Limb (tissue), 2 donors: Measurements from ENCODE around the gene ANTXR2.
"Not testable (repeated sequence)": the region's sequence is repeated elsewhere in the genome, so short reads cannot be mapped to it uniquely, and the experiment has no call there.

Experiments
- DNase-seq, 2 donors: peaks; one replicate each; pipeline ENCODE4 v3.0.0-alpha.2; 2016; ENCODE audit errors: extremely low spot score in 2 of 2

Gene ANTXR2

GRCh38 chr4:79920163-79920853 lies 152.7 kb downstream of the ANTXR2 start:
- no peak for DNase-seq

DNA sequence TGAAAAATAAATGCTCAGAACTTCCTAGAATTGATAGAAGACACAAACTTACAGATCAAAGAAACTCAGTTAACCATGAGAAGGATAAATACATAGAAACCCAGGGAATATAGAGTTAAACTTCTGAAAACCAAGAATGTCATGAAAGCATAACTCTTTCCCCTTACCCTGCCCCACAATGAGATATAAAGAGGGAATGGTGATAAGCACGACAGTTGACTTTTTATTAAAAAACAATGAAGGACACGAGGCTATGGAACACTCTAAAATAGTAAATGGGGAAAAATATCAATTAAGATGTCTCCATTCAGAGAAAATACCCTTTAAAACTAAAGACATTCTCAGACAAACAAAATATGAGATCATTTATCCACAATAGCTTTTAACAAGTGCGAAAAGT lies 154.7 kb downstream of the ANTXR2 start:
- DNase-seq, result no peak

DNA sequence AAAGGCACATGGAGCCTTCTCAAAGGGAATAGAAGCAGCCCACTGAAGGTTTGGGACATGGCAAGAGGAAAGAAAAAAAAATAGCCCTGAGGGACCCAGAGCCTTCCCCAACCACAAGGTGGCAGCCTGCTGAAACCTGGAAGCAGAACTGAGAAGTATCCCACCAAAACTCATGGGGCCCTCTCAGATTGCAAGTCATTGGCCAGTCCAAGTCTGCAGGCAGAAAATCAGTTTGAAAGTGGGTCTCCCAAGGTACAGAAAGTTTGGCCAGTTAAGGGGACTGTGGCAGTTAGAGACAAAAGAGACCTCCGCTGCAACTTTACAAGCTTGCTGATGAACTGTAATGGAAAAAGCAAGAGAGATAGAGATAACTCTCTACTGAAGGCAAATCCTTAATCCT lies 155.8 kb downstream of the ANTXR2 start:
- no peak for DNase-seq

DNA sequence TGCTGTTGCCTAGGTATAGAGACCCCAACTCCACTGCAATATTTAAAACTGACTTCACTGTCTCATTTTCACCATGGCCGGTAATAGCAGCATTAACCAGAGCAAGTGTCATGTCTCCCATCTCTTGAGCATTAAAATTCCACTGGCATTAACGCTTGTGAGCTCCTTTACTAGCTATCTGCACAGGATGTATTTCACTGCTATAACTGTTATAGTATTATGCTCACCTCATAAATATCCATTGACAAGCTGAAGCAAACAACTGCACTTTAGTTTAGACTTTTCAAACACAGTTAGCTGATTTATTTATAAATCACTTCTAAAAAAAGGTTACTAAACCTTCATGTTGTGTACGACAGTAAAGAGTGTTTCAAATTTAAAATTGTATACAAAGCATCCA lies 157.8 kb downstream of the ANTXR2 start:
- DNase-seq, result no peak

DNA sequence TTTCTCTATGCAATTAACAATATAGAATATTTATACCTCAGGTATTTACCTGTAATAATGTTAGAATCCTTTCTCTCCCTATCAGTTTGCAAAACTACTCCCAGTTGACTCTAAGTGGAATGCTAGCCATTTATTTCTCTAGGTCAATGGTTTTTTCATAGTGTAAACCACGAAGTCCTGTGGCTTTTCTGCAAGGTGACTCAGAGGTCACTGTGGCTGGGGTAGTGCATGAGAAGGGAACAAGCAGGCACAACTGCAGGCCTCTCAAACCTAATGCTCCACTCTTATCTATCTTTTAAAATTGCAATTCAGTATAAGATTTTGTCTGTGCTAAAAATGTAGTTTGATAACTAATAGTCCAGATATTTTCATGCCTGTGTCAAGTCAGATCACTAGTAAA lies 159.4 kb downstream of the ANTXR2 start:
- DNase-seq, result no peak

- no peak for DNase-seq
These were observed 166.0 kb downstream of the ANTXR2 start for GRCh38 chr4:79907001-79907400.

- no peak for DNase-seq
These were observed 166.7 kb downstream of the ANTXR2 start for GRCh38 chr4:79906303-79906702.

DNA sequence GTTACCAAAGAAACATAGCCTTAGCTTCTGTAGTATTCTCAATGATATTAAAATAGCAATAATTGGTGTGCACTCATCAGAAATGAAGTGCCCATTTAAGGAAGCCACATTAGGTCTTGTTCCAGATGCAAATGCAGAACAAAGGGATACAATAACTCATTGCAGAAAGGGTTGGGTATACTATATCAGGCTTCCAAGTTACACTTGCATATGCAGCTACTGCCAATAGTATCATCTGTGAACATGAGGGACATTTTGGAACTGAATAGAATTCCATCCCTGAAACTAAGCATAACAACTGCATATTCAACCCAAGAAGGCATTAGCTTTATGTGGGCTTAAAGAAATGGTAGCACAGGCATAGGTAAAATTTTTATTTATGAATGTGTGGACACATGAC lies 167.8 kb downstream of the ANTXR2 start:
- no peak for DNase-seq

DNA sequence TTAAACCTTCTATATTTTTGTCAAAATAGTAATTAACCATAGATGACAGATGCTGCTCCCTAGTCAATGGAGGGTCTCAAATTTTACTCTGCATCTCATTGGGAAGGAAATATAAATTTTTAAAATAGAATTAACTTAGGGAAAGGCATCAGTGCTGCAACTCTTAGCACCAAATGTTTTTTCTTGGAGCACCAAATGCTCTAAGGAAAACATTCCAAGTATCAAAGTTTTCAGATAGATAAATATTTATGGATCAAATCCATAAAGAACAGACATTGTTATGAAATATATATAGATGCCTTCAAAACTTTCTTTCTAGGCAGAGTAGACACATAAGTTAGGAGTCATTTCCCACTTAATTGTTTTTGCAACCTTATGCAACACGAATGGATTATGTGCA lies 168.7 kb downstream of the ANTXR2 start:
- no peak for DNase-seq

DNA sequence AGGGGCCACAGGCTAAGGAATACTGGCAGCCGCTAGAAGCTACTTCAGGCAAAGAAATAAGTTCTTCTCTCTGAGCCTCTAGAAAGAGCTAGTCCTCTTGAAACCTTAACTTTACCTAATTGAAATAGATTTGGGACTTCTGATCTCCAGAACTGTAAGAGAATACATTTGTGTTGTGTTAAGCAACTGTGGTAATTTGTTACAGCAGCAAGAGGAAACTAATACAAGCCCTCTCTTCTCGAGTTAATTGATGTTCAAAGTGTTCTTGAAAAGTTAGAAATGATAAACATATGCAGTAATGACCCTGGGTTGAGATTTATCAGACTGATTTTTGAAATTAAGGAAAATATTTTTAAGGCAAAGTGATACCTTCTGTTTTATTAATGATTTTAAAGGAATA lies 172.8 kb downstream of the ANTXR2 start:
- DNase-seq, result no peak

- no peak for DNase-seq
These were observed 173.5 kb downstream of the ANTXR2 start for GRCh38 chr4:79899481-79899880.

DNA sequence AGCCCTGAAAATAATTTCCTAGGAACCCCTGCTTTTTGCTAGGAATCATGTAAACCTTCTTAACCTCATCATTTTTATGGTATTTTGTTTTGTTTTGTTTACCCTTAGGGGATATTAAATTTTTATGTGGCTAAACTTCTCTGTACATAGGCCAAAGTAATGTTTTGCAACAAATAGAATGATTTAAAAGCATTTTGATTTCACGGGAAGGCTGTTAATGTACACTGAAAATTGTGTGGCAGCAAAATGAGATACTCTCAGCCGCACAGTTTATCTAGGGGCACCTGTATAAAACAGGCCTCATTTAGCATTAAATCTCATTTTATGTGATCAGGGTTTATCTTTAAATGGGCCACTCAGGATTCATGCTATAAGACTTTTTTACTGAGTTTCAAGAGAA lies 175.0 kb downstream of the ANTXR2 start:
- DNase-seq, result no peak

- no peak for DNase-seq
These were observed 175.9 kb downstream of the ANTXR2 start for GRCh38 chr4:79897174-79897573.

DNA sequence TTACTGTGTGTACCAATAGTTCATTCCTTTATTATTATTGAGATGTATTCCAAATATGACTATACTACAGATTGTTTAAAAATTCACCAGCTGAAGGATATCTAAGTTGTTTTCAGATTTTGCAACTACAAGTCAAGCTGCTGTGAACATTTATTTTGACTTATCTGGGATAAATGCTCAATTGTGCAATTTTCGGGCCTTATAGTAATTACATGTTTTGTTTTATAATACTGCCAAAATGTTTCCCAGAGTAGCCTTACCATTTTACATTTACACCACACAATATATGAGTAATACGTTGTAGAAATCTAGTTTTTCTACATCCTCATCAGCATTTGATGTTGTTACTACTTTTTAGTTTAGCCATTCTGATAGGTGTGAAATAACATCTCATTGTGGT lies 179.6 kb downstream of the ANTXR2 start:
- DNase-seq, result no peak

DNA sequence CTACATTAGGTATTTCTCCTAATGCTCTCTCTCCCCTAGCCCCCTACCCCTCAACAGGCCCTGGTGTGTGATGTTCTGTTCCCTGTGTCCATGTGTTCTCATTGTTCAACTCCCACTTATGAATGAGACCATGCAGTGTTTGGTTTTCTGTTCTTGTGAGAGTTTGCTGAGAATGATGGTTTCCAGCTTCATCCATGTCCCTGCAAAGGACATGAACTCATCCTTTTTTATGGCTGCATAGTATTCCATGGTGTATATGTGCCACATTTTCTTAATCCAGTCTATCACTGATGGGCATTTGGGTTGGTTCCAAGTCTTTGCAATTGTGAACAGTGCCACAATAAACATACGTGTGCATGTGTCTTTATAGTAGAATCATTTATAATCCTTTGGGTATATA lies 184.0 kb downstream of the ANTXR2 start:
- not testable (repeated sequence) for DNase-seq

GRCh38 chr4:79886557-79886956 lies 186.5 kb downstream of the ANTXR2 start:
- no peak for DNase-seq

DNA sequence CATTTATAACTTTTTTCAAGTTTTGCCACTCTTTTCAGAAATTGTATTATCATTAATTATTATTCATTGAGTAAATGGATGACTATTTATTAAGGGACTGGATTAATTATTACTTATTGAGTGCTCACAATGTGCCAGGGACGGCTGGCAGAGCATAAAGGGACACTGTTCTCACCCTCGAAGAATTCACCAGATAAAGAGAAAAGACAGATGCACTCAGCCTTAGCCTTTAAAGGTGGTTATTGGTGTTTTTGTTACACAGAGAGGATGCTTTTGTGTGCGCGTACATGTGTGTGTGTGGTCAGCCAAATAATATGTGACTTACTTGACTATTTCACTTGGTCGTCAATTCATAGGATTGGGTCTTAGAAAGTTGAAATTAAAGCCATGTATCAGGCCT lies 187.0 kb downstream of the ANTXR2 start:
- DNase-seq, result no peak

DNA sequence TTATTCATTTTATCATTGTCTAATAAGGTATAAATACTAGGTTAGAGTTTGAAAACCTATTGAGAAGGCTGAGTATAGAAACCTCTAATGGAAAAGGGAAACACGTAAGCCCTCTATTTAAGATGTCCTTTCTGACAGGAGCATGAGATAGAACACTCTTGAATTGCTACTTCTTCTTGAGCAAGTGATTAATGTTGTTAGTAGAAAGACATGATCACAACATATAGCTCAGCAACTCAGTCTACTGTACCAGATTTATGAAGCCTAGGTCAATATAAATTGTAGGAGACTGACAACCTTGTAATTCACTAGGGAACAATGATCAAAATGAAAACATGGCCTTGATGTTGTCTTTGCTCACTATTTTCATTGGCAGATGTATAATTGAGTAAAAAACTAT lies 189.7 kb downstream of the ANTXR2 start:
- no peak for DNase-seq

DNA sequence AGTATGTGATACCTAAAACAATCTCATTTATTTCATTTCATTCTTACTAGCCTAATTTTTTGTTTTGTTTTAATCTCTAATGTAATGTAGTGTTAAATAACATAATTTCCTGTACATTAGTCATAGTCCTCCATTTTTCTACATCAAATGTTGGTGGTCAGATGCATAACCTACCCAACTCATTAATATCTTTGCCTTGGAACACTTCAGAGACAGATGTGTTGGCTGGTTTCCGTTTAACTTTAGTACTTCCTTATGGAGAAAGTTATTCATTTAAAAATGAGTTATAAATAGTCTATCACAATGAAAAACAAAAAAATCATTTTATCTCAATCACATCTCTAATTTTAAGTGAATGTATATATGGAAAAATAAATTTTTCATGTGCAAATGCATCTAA lies 190.2 kb downstream of the ANTXR2 start:
- peak in 1 of 2 donors; percentile 3 for DNase-seq

GRCh38 chr4:79881407-79881806 lies 191.6 kb downstream of the ANTXR2 start:
- DNase-seq, result no peak

DNA sequence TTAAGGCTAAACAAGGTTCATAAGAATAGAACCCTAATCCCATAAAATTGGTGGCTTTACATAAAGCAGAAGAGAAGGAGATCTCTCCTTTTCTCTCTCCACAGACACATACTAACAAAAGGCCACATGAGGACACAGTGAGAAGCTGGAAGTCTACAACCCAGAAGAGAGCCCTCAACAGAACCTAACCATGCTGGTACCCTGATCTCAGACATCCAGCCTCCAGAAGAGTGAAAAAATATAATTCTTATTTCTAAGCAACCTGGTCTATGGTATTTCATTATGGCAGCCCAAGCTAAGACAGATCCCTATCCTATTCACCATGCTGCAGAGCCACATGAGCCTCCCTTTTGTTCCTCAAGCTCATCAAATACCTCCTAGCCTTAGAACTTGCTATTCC lies 195.5 kb downstream of the ANTXR2 start:
- no peak for DNase-seq

GRCh38 chr4:79875344-79875899 lies 197.6 kb downstream of the ANTXR2 start:
- no peak for DNase-seq

GRCh38 chr4:79874197-79874596 lies 198.8 kb downstream of the ANTXR2 start:
- DNase-seq, result no peak

DNA sequence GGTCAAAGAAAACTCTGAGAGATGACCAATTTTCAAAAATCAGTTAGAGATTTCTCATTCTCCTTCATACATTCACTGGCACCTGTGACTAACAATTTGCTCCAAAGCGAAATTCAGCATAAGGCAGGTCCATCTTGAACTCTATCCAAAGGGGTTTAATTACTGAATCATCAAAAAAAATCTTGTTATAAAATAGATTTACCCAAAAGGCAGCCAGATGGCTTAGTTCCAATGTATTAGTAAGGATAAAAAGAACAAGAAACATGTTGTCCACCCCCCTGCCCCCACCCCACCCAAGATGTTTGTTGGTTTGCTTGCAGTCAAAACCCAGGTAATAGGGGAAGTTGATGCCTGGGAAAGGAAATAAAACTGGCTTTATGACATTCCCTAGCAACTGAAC lies 200.3 kb downstream of the ANTXR2 start:
- no peak for DNase-seq
